8988T (cell line): ENCODE data around the gene BOK.

Source experiments
- DNase-seq: peaks from one replicate; pipeline ENCODE4 v3.0.0; 2011

BOK gene

DNA sequence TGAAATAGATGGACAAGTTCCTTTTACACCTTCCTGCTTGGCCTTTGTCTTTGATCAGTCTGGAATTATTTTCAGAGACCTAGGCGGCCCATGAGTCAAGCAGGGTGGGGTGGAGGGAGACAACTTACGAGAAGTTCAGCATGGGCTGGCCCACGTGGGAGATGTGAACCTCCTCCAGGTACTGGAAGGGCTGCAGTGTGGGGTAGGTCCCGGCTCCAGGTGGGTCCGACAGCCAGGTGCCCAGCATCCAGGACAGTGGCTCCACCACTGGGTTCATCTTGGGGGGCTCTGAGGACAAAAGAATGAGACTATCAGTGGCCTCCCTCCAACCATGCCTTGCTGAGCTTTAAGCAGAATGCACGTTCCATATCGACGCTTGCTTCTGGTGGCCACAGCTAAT lies 47.6 kb downstream of the BOK start:
- DNase-seq, result no peak

GRCh38 chr2:241607162-241607885 lies 48.8 kb downstream of the BOK start:
- no peak for DNase-seq

- no peak for DNase-seq
These were observed 50.3 kb downstream of the BOK start for GRCh38 chr2:241608881-241609280.

DNA sequence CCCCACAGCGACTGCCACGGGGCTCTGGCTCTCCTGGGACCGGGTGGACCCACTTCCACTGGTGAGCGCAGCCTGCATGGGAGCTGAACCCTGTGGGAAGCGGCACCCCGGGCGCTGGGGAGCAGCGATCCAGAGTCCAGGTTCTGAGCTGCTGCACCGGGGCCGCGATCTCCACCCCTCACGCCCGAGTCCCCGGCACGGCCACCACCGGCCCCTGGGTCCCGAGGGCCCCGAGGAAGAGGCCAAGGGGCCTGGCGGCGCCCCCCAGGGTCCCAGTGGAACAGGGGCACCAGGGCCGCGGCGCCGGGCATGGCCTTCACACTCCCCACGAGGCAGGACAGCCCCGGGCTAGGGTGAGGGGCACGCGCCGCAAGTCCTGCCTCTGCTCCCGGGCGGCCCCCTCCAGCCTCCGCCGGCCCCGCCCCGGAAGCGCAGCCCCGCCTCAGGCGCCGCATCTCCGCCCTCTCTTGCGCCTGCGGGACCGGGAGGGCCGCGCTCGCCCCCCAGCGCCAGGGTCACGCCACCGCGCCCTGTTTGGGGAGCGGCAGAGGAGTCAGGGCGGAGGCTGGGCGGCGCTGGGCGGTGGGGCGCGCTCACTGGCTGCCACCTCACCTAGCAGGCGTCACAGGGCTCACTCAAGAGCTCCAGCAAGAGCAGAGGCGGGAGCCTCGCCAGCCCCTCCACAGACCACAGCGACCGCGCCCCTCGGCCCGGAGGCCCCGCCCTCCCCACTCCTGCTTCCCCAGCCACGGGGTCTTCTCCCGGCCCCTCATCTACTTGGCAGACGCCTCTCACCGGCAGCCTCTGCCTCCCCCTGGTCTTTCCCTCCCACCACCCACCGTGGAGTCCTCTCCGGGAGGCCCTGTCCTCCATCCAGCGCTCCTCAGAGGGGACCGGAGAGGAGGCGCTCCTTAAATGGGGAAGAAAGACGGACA lies 51.6 kb downstream of the BOK start:
- peak; percentile 48 for DNase-seq

- DNase-seq, result no peak
These were observed 52.5 kb downstream of the BOK start for GRCh38 chr2:241611062-241611461.

DNA sequence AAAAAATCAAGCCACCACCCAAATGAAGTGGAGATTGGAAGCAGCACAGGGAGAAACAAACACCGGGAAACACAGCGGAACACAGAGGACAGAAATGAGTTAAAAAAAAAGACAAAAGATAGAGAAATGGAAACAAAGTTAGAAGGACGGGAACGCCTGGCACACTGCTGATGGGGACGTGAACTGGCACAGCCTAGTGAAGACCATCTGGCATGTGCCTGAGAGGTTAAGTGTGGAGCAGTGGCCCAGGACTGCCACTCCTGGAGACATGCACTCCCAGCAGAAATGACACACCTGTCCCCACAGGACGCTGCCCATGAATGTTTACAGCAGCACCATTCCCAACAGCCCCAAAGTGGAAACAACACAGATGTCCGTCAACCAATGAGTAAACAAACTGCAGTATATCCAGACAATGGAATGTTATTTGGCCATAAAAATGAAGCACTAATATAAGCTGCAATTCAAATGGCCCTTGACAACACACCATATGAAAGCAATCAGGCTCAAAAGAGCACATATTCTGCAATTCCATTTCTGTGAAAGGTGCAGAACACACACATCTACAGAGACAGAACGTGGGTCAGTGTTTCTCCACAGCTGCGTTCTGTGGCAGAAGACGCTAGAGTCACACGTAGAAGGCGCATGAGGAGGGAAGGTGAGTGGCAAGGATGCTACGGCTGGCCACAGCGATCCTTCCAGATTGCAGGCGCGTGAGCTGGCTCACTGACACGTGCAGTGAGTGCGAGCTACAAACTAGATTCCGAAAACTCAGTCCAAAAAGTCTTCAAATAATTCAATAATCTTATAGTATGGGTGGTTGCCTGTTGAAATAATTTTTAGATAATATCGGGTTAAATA lies 53.8 kb downstream of the BOK start:
- no peak for DNase-seq

- no peak for DNase-seq
These were observed 54.7 kb downstream of the BOK start for GRCh38 chr2:241613017-241613780.

DNA sequence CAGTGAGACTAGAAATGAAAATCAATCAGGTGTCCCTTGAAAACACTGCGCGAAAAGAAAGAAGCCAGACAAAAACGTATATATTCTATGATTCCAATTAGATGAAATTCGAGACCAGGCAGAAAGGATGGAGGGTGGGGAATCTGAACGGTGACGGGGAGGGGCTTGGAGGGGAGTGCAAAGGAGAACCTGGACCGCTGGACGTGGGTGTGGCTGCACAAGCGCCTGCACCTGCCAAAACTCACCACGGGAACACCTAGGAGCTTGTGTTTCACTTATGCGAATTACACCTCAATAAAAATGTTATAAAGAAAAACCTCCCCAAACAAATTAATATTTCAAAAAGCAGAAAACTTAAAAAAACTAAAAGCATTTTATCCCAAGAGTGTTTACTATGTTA lies 56.5 kb downstream of the BOK start:
- no peak for DNase-seq

DNA sequence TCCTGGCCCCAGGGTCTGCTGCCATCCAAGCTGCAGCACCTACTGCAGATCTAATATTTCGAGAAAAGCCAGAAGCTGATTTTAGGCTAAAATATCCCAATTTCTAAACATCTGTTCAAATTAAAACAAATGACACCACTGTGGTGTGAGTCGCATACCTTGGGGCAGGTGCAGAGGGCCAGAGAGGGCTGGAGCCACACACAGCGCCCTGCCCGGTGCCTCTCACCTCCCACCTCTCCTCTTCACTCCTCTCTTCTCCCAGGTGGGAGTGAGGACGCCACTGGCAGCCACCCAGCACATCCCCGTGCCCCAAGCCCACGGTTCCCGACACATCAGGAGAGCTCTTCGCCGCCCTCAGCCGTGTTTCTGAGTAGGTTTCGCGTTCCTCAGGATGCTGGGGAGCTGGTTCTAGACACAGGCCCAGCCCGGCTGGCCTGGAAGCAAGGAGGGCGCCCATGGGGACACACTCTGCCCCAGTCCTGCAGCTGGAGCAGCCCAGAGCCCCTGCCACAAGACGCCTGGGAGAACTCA lies 57.0 kb downstream of the BOK start:
- no peak for DNase-seq

DNA sequence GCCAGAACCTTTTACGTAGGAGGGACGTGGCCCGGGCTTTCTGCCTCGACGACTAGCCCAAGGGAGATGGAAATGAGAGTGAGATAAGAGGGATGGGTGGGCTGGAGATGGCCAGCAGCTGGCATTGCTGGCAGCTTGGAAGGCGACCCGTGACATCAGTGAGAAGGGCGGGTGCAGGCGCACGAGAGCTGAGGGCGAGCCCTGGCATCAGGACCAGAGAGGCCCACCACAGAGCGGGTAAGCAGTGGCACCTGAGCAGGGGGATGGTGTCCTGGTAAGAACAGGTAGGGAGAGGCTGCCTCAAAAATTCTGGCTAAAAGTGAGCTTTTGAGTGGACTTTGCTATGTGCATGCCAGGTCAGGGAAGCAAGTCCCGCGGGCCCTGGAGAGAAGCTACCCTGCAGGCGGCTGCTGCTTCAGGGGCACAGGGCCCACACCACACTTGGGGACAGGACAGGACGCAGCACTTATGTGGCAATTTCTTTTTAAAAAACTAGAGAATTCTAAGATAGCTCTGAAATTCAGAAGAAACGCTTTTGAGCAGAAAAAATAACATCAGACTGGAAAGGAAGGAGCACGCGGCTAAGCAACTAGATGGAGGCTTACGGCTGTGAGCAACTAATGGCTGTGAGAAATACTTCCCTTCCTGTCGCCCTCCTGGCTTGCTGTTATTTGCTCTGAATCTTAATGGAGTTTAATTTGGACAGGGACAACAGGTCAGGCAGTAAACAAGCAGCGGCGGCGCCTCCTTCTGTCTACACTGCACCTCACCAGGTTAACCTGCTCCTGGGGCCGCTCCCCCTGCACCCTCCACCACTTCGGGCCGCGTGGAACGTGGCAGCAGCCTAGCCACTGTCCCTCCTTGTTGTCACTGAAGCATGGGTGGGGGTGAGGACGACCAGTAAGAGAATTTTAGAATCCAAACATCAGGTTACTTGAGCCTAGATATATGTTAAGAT lies 57.9 kb downstream of the BOK start:
- DNase-seq, result no peak

- no peak for DNase-seq
These were observed 59.0 kb downstream of the BOK start for GRCh38 chr2:241617431-241618154.

- DNase-seq, result no peak
These were observed 59.8 kb downstream of the BOK start for GRCh38 chr2:241618296-241618805.

DNA sequence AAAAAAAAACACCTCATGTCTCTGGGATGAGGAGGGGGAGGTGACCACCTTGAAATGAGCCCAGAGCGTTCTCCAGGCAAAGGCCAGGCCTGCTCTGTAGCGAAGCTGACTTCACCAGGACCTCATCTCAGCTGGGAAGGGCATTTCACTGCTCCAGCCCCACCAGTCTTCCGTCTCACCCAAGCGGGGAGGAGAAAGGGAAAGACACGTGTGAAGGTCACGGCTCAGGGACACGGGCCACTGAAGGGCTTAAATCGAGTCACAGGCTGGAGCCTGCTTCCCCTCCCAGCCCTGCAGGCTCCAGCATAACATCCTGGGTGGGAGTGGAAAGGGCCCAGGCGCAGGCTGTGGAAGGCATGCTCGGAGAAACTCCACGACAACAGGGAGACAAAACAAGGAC lies 60.3 kb downstream of the BOK start:
- no peak for DNase-seq

GRCh38 chr2:241619597-241620418 lies 61.3 kb downstream of the BOK start:
- no peak for DNase-seq

DNA sequence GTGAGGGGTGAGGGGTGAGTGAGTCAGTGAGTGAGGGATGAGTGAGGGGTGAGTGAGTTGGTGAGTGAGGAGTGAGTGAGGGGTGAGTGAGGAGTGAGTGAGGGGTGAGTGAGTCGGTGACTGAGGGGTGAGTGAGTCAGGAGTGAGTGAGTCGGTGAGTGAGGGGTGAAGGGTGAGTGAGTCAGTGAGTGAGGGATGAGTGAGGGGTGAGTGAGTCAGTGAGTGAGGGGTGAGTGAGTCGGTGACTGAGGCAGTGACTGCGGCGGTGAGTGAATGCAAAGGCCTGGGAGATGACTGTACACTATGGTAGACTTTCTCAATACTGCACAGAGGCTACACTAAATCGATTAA lies 61.8 kb downstream of the BOK start:
- no peak for DNase-seq
